IPS-18c (cell line): ENCODE data around the gene IRX2.

Experiments
- H3K4me3 ChIP-seq: 2 replicates; pipeline ENCODE4 v1.7.0; 2013; ENCODE audit warnings: low read depth, mild to moderate bottlenecking, low read length, moderate library complexity; ENCODE audit not compliant: insufficient read depth
- H3K9me3 ChIP-seq: one replicate; pipeline ENCODE4 v1.6.1; 2013; ENCODE audit warnings: mild to moderate bottlenecking, low read length, moderate library complexity; ENCODE audit not compliant: control insufficient read depth, insufficient read depth

IRX2 gene

DNA sequence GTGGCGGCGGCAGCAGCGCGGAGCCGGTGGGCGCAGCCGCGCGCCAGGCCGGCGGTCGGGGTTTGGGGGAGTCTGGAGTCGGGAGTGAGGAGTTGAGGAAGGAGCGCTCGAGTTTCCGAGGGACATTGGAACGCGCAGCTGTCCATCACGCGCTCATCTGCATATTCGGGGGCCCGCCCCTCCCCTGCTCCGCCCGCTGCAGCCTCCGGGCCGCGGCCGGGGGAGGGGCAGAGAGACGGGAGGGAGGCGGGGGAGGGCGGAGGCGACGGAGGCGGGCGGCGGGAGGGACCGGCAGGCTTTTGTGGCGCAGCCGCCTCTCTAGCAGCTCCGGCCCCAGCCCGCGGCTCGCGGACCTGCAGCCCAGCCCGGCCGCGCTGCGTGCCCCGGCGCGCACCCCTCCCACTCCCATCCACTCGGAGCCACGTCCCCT lies at the start of gene IRX2:
Gene IRX2, minus strand, starts transcription at position 86 of the 430 bp plus-strand sequence. CDS start 264 bp downstream, outside the sequence.
- no peaks in the 10 kb centered on the region for H3K9me3 ChIP-seq
- H3K4me3 ChIP-seq: peak within 1 kb of the TSS; percentile 88

DNA sequence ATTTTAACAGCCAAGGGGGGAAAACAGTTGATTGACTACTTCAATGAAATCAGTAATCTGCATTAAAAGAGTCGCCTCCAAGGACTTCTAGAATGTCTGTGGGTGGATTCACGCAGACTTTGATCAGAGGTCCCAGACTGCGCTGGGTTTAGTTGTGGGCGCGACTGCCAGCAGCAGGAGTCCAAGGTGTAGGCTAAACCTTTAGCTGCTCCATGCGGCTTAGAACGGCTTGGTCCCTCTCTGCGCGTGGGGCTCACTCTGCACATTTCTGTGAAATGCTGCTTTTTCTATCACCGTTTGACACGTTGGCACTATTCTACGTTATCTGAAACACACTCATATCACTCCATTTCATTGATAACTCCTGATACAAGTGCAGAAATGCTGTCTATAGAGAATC lies 48.6 kb upstream of the IRX2 start:
- no peak overlapping the region for H3K4me3 ChIP-seq
- no peaks in the 10 kb centered on the region for H3K9me3 ChIP-seq

- Histone ChIP-seq H3K9me3 (no peaks in the 10 kb centered on the region), H3K4me3 (no peak overlapping the region)
Measured at GRCh38 chr5:2797981-2798380, 46.5 kb upstream of the IRX2 start.

DNA sequence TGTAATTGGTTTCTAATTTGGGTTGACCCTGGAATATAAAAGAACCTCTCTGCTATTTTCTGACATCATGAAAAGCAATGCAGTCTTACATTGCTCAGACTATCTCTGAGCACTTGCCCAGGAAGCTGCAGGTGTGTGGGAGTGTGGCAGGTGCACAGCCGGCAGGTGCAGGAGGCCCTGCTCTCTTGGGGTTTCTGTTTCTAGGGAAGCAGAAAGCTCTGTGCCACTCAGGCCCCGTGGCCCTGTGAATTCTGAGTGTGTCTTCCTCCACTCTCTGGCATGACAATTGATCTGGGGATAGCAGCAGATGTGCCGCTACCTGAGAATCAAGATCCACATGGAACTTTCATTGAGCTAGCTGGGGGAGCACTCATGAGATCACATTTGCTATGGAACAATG lies 45.7 kb upstream of the IRX2 start:
- H3K4me3 ChIP-seq: no peak overlapping the region
- no peaks in the 10 kb centered on the region for H3K9me3 ChIP-seq

DNA sequence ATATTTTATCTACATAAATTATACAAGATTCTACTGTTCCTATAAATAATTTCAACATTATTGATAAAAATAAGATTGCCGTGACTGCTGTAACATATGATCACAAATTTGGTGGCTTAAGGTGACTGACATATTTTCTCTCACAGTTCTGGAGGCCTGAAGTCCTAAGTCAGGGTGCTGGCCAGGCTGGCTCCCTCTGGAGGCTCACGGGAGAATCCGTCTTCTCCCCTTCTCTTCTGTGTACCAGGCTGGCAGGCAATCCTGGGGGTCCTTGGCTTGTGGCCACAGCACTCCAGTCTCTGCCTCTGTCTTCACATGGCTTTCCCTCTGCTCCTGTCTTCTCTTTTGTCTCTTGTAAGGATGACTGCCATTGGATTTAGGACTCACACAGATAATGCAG lies 31.7 kb upstream of the IRX2 start:
- H3K4me3 ChIP-seq: no peak overlapping the region
- H3K9me3 ChIP-seq: no peaks in the 10 kb centered on the region

GRCh38 chr5:2782658-2783057 lies 31.2 kb upstream of the IRX2 start:
- Histone ChIP-seq H3K9me3 (no peaks in the 10 kb centered on the region), H3K4me3 (no peak overlapping the region)

DNA sequence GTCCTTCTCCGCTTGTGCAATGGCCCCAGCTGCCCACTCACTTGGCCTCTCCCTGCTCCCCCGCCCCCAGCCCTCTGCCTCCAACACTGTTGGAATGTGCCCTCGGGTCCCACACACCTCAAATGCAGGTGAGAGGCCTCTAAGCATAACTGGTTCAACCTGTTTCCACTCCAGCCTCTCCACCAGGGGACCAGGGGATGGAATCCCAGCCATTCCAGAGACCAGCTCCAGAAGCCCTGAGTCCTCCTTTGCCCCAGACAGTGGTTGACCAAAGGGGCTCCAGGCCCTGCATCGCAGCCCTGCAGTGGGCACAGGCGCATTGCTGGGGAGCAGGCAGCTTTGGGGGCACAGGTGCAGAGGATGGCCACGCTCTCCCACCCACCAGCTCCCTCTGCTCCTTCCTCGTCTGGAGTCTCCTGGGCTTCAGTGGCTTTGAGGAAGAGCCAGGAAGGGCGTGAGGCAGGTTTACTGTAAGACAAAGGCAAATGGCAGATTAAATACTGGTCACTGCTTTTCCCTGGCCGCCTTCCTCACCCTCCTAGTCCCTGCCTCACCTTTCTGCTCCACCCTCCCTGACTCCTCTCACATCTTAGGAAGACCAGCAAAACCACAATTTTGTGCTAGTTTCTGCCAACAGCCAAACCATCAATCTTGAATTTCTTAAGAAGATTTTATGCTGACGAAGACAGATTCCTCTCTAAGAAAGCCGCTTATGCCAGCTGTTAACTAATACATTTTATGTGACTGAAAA lies 29.1 kb upstream of the IRX2 start:
- 0 out of 2 replicates have a peak overlapping the region, but pooled peaks have one; percentile 10 for H3K4me3 ChIP-seq

DNA sequence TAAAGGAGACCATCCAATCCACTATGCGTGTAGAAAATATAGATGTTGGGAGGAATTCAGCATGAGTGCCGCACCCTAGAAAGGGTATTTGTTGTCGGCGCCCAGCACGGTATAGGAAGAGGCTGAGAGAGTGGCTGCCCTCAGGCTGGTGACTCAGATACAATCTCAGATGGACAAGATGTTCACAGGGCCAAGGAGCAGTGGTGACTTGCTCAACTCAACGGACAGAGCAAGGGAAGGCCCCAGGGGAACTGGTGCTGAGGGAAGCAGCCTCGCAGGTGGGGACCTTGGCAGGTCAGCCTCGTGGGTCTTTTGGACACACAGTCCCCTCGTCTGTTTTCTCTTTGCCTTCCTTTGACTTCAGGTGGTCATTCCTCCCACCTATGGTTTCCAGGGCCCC lies 28.0 kb upstream of the IRX2 start:
- no peak overlapping the region for H3K4me3 ChIP-seq
- no peaks in the 10 kb centered on the region for H3K9me3 ChIP-seq

More for the DNA sequence above, 29.1 kb upstream of the IRX2 start:
- no peaks in the 10 kb centered on the region for H3K9me3 ChIP-seq

DNA sequence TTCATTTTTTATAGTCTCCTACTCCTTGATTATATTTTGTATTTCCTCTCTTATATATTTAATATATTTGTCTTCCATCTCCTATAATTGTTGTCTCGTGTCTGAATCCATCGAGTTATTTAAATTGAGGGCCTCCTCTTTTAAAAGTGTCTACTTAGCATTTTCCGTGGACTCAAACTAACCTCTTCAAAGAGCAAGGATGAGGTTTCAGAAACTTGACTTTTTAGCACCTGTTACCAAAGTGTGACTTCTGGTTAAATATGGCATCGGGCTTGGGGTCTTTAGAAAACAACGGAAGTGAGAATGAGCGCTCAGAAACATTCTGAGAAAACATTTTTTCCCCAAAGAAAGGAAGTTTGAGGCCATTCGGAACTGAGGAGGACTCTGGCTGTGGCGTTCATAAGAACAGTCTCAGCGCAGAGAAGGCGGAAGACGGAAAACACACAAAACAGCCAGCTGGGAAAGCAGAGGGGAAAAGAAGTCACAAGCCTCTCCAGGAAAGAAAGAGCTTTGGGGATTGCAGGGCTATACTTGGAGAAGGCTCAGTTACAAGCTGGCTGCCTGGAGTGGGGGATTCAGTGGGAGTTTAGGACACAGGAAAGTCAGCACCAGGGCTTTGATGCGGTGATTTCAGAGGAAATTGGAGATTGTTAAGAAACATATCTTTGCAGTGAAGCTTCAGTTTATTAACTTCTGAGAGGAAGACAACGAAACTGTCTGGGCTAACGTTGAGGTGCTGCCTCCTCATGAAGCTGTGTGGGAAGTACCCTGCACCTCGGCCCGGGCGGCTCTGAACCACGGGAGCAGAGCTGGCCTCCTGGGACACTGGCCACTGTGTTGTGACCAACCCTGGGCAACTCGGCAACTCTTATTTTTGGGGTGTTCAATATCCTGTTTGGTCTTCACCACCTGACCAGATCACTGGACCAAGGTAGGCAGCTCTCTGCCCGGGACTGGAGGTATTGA lies 25.1 kb upstream of the IRX2 start:
- Histone ChIP-seq H3K9me3 (no peaks in the 10 kb centered on the region), H3K4me3 (no peak overlapping the region)

- Histone ChIP-seq H3K4me3 (no peak overlapping the region), H3K9me3 (no peaks in the 10 kb centered on the region)
Measured at GRCh38 chr5:2773327-2773726, 21.9 kb upstream of the IRX2 start.

DNA sequence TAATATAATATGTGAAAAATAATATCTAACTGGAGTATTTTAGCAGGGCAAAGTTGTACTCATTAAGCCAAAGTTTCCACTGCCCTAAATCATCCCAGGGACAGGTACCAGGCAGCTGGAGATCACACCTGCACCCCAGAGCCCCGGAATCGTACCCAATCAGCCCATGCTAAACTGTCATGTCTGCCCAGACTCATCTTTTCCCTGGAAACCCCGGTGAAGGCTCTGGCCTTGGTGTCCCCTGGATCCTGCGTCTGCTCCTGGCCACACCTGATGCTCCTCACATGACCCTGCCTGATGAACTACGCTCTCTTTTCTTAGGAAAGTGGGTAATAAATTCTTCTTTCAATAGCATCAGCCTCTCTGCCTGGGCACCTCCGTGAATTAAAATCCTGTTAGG lies 15.6 kb upstream of the IRX2 start:
- no peak overlapping the region for H3K4me3 ChIP-seq
- H3K9me3 ChIP-seq: no peaks in the 10 kb centered on the region

DNA sequence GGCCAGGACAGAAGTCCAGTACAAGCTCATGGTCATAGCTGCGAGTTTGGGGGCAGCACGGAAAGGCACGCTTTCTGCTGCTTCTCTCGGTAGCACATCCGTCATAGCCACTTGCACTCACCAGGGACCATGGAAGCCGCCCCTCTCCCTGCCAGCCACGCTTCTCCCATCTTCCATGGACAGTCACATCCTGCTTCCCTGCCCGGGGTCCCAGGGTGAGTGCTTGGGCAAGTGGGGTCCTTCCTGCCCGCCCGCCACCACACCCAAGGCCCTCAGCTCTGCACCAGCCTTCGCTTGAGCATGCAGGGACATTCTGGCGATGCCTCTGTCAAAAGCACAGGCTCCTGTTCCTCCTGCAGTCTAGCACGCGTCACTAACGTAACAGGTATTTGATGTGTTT lies 13.1 kb upstream of the IRX2 start:
- Histone ChIP-seq H3K9me3 (no peaks in the 10 kb centered on the region), H3K4me3 (no peak overlapping the region)

- no peaks in the 10 kb centered on the region for H3K9me3 ChIP-seq
- no peak overlapping the region for H3K4me3 ChIP-seq
Measured at GRCh38 chr5:2763533-2763794, 12.0 kb upstream of the IRX2 start.

- H3K9me3 ChIP-seq: no peaks in the 10 kb centered on the region
- H3K4me3 ChIP-seq: no peak overlapping the region
Measured at GRCh38 chr5:2762744-2763532, 11.5 kb upstream of the IRX2 start.

DNA sequence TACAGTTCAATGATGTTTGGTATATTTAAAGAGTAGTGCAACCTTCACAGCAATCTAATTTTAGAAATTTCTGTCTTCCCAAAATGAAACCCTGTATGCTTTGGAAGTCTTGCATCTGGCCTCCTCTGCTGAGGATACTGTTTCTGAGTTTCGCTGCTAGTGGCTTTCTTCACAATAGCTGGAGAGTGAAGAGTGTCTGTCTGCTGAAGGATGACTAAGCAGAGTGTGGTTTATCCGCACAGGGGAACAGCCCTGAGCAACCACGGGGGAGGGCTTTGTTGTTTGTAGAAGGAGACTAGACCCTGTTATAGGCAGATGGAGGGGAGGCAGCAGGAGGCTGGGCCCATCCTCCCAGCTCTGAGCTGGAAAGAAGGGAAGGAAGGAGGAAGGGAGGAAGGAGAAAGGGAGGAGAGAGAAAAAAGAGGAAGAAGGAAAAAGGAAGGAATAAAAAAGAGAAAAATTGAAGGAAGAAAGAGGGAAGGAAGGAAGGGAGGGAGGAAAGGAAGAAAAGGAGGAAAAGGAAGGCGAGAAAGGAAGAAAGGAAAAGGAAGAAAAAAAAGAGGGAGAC lies 10.5 kb upstream of the IRX2 start:
- no peaks in the 10 kb centered on the region for H3K9me3 ChIP-seq
- no peak overlapping the region for H3K4me3 ChIP-seq

GRCh38 chr5:2759696-2760461 lies 8.4 kb upstream of the IRX2 start:
- no peak overlapping the region for H3K4me3 ChIP-seq
- H3K9me3 ChIP-seq: no peaks in the 10 kb centered on the region

GRCh38 chr5:2759091-2759490 lies 7.6 kb upstream of the IRX2 start:
- Histone ChIP-seq H3K9me3 (no peaks in the 10 kb centered on the region), H3K4me3 (no peak overlapping the region)
